ENCODE results near the gene CSRP1. TPM values are rescaled to one million over a fixed set of nuclear protein-coding genes. Genes with fewer than 3 reads are reported as not detected.

Gene CSRP1
- polyA plus RNA-seq, 2 of the 4 experiments (the other 2 are of a cell fraction) = 277 to 655 TPM

GRCh38 chr1:201517631-201518030 lies 10.7 kb upstream of the CSRP1 start:
- H3K4me2 ChIP-seq = no peak overlapping the region
- no peak for FAIRE-seq
- no peak for DNase-seq (ENCODE audit: low read depth in 1 of 2, low spot score in 1 of 2)
- CTCF ChIA-PET = interaction anchor here (0.9 to 49.4 kb wide), 8 partner anchors 13 to 281 kb away, joined by 3 to 1452 read pairs (median 5); partner anchors contain the start of genes CSRP1 and NAV1
- no peak overlapping the region for H3K4me3 ChIP-seq
- POLR2A ChIA-PET = no interaction called here
- no peak for ATAC-seq
- H3K9me3 ChIP-seq = no peaks in the 10 kb centered on the region
- no peak overlapping the region for H3K27ac ChIP-seq
- no peak for TF ChIP-seq MAX (IDR thresholded peaks at IDR 0.05)
- no peak for TF ChIP-seq HOXB13 (CRISPR knock-in tag; IDR thresholded peaks at IDR 0.05; ENCODE audit: low read depth)
- TF ChIP-seq EHF (CRISPR knock-in tag; IDR thresholded peaks at IDR 0.05) = no peak
- no peak for TF ChIP-seq POLR2A (IDR thresholded peaks at IDR 0.05; ENCODE audit: low read length)
- no peak for TF ChIP-seq HOXB5 (CRISPR knock-in tag; IDR thresholded peaks at IDR 0.05)
- TF ChIP-seq FOXS1 (CRISPR knock-in tag; IDR thresholded peaks at IDR 0.05) = no peak
- TF ChIP-seq EHMT2 (IDR thresholded peaks at IDR 0.05; ENCODE audit: low read depth) = no peak
- TF ChIP-seq FOSB (CRISPR knock-in tag; IDR thresholded peaks at IDR 0.05) = no peak
- TF ChIP-seq NFE2L2 (conservative IDR thresholded peaks at IDR 0.05; ENCODE audit: low read length) = no peak
- TF ChIP-seq HMGXB4 (CRISPR knock-in tag; IDR thresholded peaks at IDR 0.05; ENCODE audit: borderline replicate concordance) = no peak
- TF ChIP-seq NR3C1 (IDR thresholded peaks at IDR 0.05) = no peak
- TF ChIP-seq HDAC2 (IDR thresholded peaks at IDR 0.05) = no peak
- no peak for TF ChIP-seq HEYL (CRISPR knock-in tag; IDR thresholded peaks at IDR 0.05)
- TF ChIP-seq USF2 (IDR thresholded peaks at IDR 0.05) = no peak
- no peak for TF ChIP-seq TP53 (CRISPR knock-in tag; IDR thresholded peaks at IDR 0.05)
- no peak for TF ChIP-seq KDM1A (IDR thresholded peaks at IDR 0.05; ENCODE audit: low read depth)
- TF ChIP-seq BHLHE40 (IDR thresholded peaks at IDR 0.05; ENCODE audit: low read depth, low read length) = no peak
- TF ChIP-seq CHD2 (IDR thresholded peaks at IDR 0.05; ENCODE audit: low read length, partially characterized antibody) = no peak
- TF ChIP-seq CBX2 (IDR thresholded peaks at IDR 0.05; ENCODE audit: borderline replicate concordance, low read depth) = no peak
- peaks cover 2% of the 10 kb centered on the region for H3K4me1 ChIP-seq
- WGBS (ENCODE audit: missing lambda C conversion rate) = 74% methylated on average over 7 of the region's 7 CpGs

GRCh38 chr1:201516511-201517127 lies 9.7 kb upstream of the CSRP1 start:
- no peak overlapping the region for H3K27ac ChIP-seq
- no peak overlapping the region for H3K4me2 ChIP-seq
- ATAC-seq (no peak), FAIRE-seq (no peak), DNase-seq (ENCODE audit: low read depth in 1 of 2, low spot score in 1 of 2) (no peak)
- peaks cover 12% of the 10 kb centered on the region for H3K4me1 ChIP-seq
- CTCF ChIA-PET = interaction anchor here (0.6 to 49.4 kb wide), 8 partner anchors 11 to 282 kb away, joined by 3 to 1452 read pairs (median 8); partner anchors contain the start of gene CSRP1
- 95% methylated on average over 2 of the region's 2 CpGs for WGBS (ENCODE audit: missing lambda C conversion rate)
- H3K4me3 ChIP-seq = no peak overlapping the region
- H3K9me3 ChIP-seq = no peaks in the 10 kb centered on the region
- POLR2A ChIA-PET = no interaction called here
- TF ChIP-seq HEYL (CRISPR knock-in tag; IDR thresholded peaks at IDR 0.05) (no peak), PBX3 (IDR thresholded peaks at IDR 0.05) (no peak), POLR2A (IDR thresholded peaks at IDR 0.05; ENCODE audit: low read length) (no peak), RCOR1 (IDR thresholded peaks at IDR 0.05; ENCODE audit: low read depth, low read length) (no peak), MAX (IDR thresholded peaks at IDR 0.05) (no peak), MAZ (IDR thresholded peaks at IDR 0.05; ENCODE audit: borderline replicate concordance, low read depth, low read length) (no peak), NFE2L2 (conservative IDR thresholded peaks at IDR 0.05; ENCODE audit: low read length) (no peak), JUN (IDR thresholded peaks at IDR 0.05) (no peak), TP53 (CRISPR knock-in tag; IDR thresholded peaks at IDR 0.05) (no peak), USF2 (IDR thresholded peaks at IDR 0.05) (no peak), TFCP2L1 (CRISPR knock-in tag; IDR thresholded peaks at IDR 0.05) (no peak), ZC3H11A (IDR thresholded peaks at IDR 0.05) (no peak), BHLHE40 (IDR thresholded peaks at IDR 0.05; ENCODE audit: low read depth, low read length) (no peak), ZFP36 (IDR thresholded peaks at IDR 0.05; ENCODE audit: borderline replicate concordance, partially characterized antibody) (no peak), MYC (IDR thresholded peaks at IDR 0.05; ENCODE audit: borderline replicate concordance, low read length) (no peak)
